GM18508 (cell line): ENCODE results near the gene SLC1A7.

ENCODE experiments used
- ATAC-seq: cut with Tn5 transposase; IDR thresholded peaks from one replicate; pipeline ENCODE4 v1.9.1; 2021; ENCODE audit warnings: moderate number of reproducible peaks; ENCODE audit not compliant: insufficient read depth, unreplicated experiment

Gene SLC1A7

DNA sequence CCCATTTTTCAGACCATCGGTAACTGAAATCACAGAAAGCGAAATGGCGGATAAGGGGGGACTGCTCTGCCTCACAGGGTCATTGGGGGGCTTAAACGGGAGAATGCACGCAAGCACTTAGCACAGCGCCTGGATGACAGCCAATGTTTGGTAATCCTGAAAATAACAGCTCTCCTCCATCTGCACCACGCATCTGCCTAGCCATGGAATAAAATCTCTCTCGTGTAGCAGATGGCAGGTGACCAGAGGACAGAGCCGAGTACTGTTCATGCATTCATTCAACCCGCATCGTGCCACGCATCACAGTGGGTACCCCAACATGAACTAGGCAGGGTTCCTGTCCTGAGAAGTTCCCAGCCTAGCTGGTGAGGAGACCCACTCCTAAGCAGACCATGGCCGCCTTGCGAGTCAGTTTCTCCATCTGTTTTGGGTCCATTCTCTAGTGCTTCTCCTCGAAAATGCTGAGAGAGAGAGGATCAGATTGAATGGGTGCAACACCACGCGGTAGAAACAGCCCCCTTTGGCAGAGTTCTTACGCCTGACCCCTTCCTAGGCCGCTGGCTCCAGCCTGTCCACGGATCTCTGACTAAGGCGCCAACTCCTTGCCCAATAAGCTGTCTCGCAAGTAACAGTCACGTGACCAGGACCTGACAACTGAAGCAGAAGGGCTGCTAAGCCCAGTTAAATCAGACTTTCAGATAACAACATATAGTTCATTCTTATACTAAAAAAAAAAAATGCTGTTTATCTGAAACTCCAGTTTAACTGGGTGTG, 7.3 kb downstream of the SLC1A7 start:
- ATAC-seq, result no peak

DNA sequence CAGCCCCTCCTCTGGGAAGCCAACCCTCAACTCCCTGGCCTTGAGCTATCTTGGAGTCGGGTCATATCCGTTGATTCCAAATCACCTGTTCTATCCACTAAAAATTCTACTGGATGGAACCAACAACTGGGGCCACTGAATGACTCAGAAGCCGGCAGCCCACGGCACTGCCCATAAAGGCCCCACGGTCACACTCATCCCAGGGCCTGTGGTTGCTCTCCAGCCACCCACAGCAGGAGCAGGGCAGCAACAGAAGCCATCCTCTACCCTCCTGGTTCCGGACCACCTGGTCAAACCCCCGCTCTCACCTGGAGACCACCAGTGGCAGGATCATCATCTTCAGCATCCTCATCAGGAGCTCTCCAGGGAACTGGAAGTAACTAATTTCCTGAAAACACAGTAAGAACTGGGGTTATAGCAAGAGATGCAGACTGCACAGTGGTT, 8.4 kb downstream of the SLC1A7 start:
- ATAC-seq, result no peak

DNA sequence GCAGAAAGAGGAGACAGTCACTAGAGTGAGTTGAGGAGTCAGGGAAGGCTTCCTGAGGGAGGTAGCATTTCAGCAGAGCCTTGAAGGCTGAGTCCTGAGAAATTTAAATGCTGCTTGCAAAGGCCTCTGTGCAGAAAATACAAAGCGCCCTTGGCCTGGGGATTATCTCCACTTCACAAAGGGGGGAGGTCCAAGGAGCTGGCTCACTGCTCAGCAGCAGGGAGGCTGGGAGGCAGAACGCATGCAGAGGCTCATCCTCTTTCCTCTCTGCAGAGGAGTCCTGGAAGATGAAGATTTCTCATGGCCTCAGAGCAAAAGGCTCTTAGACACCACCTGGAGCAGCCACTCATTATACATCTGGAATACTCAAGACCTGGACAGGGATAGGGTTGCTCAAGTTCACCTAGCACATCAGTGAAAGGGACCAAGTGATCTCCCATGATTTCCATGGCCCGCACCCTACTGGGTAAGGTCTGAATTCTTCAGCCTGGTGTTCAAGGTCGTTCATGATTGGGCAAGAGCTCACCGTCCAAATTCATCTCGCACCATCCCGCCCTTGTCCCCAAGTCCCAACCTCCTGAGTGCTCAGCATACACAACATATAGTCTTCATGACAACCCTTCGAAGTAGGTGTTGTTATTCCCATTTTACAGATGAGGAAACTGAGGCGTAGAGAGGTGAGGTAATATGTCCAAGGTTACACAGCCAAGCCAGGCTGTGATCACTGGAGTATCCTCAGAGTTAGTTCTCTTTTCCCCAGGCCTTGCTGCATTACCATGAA, 9.0 kb downstream of the SLC1A7 start:
- ATAC-seq, result no peak

DNA sequence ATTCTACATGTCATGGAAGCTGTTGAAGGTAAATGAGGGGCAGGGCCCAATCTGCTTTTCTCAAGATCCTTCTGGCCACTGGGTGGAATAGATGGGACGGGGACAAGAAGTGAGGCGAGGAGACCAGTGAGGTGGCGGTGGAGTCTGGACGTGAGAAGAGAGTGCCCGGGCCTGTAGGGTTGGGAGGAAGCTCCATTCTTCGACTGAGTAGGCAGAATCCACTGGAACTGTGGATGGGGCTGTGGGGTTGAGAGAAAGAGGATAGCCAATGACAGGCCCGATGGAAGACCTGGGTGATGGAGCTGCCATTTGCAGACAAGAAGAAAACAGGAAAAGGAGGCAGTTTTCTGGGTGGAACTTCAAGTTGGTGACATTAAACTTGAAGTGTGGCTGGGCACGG, 10.3 kb downstream of the SLC1A7 start:
- ATAC-seq, result no peak

DNA sequence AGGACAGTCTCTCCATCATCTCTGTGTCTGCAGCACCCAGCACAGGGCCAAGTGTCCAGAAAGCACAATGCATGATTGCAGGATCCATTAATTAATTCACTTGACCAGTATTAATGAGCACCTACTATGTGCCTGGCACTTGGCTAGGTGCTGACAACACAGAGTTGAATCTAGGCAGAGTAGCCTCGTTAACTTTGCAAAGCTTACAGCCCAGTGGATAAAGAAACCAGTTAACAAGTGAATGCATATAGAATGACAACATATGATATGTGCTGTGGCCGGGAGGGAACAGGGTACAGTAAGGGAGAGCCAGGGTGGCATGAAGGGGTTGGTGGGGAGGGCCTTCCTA, 10.9 kb downstream of the SLC1A7 start:
- no peak for ATAC-seq

DNA sequence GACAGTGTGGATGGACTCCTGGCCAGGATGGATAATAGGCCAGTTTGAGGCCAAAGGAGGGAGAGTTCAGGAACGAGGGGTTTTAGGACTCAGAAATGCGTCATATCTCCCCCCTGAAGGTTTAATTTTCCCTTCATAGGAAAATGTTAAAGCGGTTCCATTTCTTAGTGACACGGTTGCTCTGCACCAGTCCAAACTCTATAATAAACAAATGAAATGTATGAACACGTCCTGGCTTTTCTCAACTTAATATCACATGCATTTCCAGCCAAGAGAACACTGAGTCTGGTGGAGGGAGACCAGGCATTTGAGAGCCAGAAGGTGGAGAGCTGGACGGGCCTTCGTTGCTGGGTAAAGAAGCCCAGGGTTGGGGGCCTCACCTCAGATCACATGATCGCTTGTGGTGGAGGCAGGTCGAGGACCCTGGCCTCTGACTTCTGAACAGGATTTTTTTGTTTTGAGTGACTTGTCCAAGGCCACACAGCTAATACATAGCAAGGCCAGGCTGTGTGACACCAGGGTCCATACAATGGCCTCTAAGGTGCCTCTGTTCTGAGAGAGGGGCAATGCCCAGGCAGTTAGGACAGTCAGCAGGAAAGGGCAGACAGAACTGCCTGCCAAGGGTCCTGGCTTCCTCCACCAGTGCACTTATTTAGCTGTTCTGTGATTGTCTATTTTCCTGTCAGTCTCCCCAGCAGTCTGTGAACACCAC, 11.4 kb downstream of the SLC1A7 start:
- no peak for ATAC-seq

DNA sequence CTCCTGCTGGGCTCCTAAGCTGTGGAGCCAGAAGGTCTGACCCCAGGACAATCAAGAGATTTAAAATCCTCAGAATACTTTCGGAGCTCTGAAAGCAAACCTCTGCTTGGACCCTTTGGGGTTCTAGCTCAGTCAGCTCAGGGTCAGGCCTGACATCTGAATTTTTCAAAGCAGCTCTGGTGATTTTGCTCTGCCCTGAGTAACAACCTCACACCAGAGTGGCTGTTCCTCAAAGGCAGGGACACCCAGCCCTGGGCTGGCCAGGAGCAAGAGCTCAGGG, 11.9 kb downstream of the SLC1A7 start:
- ATAC-seq, result no peak

DNA sequence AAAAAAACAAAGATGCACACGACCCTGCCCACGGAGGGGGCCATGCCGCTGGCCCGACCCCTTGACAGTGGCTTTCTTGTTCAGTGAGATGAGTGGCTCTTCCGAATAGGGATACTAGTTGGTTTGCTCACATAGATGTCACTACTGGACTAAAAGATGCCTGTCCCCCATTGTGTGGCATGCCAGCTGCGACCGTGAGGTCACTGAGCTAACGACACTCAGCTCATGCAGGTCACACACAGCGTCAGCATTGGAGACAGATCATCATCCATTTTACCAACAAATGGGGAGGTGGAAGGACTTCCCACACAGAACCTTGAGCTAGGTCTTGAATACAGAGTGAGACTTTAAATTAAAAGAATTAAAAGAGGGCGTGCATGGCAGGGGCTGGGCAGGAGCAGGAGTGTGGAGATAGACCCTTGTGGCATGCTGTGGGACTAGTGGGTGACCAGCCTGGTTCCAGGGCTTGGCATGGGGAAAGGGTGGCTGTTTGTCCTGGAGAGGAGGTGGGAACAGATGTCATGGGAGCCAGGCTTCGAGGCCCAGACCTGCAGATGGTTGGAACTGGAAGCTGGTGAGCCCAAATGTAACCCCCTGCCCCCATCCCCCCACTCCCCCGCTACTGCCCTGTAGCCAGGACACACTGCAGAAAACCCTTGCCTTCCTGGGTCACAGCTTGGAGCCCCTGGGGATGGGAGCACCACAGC, 12.4 kb downstream of the SLC1A7 start:
- no peak for ATAC-seq

DNA sequence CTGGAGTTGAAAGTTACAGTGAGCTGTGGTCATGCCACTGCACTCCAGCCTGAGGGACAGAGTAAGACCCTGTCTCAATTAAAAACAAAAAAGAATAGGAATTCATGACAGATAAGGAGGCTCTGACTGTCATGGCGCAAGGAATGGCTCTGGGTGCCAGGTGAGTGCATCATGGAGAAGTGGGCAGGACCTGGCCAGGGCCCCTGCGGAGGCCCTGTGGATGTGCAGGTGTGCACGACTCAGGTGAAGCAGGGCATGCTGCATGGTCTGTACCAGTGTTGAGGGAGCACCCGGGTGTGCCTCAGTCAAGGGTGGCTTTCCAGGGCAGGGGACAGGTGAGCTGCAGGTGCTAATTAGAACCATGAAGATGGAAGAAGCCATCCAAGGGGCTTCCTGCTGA, 14.0 kb downstream of the SLC1A7 start:
- no peak for ATAC-seq

DNA sequence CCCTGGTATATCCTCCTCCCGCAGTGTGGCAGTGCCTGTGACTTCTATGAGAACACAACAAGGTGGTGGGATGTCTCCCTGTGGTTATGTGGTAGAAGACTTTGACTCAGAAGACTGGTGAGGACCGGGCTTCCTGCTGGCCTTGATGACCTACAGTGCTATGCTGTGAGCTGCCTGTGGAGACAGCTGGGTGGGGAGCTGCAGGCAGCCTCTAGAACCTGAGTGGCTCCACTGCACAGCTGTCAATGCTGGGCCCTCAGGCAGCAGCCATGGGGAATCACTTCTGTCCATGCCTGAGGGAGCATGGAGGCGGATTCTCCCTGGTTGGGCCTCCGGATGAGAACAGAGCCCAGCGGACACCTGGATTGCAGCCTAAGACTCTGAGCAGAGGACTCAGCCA, 14.9 kb downstream of the SLC1A7 start:
- ATAC-seq, result no peak

DNA sequence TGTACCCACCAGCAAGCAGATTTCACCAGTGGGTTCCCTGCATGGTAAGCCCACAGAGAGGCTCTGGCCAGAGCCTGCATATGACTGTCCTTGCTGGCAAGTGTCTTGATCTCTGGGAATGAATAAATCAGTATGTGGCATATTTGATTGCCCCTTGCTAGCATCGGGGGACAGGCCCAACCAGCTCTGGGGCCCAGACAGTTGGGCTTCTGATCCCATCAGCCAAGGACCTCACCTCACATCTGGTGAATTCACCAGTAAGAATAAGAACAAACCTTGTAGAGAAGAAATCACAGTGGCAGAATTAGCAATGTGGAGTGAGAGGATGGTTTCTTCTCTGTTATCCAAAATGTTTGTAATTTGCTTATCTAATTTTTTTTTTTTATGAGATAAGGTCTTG, 15.9 kb downstream of the SLC1A7 start:
- ATAC-seq, result no peak

DNA sequence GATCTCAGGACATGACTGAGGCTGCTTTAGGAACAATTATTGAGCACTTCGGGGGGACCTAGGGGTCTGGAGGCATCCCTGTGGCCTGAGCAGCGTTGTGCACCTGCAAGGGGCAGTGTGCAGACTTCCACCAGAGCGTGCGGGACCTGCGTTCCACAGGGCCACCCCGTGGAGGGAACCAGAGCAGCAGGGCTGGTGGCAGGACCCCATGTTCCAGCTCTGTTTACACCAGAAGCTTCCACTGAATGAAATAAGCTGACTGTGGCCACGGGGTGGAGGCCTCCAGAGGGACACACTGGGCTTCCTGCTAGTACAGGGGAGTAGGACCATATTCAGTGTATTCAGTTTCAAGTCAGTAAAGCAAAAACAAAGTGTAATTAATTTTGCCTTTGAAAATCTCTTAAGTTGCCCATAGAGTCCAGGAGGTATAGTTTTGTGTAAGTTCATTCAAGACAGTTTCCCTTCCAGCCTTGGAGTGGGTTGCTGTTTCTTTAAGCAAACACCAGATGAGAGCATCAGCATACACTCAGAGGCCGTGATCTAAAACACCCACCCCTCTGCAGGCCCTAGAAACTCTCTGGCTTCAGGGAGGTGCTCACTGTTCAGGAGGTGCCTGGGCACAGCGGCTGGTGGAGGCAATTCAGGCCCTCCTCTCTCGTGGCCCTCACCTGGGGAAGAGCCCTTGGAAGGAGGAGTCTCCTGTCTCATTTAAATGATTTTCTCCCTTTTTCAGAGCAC, 16.6 kb downstream of the SLC1A7 start:
- no peak for ATAC-seq

DNA sequence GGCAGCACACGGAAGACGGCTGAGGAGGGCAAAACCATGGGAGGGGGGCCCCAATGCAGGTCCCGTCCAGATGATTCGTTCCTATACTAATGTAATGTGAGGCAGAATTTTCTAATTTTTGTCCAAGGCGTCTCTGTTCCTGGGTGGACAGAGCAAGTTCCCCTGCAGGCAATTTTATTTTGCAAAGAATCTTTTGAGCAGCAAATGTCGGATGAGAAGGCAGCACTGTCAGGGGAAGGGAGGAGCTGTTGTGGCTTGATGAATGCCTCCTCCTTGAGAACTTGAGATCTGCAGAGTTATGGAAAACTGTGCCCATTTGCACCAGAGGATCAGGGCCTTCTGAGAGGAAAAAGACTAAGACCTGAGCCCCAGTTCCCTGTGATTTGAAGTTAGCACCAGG, 17.3 kb downstream of the SLC1A7 start:
- no peak for ATAC-seq

DNA sequence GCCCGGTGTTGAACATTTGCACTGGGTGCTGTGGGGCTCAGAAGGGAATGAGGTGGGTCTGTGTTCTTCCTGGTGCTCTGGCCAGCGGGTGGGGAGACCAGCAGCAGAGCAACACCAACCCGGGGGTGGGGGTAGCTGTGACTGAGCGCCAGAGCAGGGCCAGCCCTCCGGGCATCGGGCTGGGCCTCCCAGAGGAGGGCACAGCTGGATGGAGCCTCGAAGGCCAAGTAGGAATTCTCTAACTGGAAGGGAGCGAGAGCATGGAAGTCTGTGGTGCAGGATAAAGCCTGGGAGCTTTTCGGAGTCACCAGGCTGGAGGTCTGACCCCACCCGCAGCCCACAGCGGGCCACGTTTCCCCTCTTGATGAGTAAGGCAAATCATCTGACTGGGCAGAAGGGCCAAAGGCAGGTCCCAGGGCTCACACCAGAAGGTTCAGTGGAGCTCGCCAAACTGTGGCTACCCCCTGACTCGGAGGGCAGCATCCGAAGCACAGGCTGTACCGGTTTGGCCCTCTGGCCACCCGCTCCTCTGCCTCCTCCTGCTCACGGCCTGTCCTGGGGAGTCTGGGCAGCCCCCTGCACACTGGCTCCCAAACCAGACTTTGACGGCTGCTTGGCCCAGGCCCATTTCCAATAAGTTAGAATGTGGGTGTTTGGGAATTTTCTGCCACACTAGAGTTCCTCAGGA, 18.8 kb downstream of the SLC1A7 start:
- ATAC-seq, result no peak

DNA sequence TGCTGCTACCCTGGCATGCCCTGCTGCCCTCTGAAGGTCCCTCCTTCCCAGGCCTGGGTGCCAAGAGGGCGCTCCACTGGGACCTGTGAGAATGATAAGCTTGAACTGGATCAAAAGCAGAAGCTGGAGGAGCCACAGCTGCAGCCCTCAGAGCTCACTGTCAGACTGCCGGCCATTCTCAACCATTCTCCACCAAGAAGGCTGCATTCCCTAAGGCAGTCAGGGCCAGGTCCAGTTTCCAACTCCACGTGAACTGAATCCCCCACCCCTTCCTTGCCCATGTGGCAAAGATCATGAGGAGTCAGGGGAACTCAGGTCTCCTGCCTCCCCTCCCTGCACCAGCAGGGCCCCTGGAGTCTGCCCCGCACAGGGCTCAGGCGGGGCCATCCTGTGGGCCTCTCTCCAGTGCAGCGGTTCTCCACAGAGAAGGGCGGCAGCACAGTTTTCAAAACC, 19.5 kb downstream of the SLC1A7 start:
- no peak for ATAC-seq

DNA sequence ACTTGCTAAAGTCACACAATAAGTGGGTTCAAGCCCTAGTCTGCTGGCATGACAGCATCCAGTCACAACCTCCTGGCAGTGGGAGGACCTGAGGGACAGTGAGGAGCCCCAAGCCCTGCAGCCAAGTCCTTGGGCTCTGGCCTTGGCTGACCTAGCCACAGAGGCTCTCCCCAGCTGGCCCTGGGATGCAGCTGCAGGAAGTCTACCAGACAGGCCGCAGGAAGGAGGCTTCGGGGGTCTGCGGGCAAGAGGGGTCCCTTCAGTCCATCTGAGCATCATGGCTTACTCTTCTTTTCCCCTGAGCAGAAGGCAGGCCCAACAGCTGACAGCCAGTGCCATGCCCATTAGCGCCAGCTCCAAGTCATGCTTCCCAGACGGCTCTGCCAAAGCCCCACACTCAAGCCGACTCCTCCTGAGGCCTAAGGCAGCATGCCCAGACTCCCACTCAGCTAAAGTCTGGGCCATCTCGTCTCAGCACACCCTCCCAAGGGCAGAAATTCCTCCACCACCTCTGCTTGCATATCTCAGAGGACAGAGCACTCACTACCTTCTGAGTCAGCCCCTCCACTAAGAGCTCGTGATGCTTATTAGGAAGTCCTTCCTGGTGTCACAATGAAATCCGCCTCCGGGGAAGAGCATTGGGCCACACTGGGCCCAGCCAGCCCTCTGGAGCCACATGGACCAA, 20.1 kb downstream of the SLC1A7 start:
- ATAC-seq, result no peak

DNA sequence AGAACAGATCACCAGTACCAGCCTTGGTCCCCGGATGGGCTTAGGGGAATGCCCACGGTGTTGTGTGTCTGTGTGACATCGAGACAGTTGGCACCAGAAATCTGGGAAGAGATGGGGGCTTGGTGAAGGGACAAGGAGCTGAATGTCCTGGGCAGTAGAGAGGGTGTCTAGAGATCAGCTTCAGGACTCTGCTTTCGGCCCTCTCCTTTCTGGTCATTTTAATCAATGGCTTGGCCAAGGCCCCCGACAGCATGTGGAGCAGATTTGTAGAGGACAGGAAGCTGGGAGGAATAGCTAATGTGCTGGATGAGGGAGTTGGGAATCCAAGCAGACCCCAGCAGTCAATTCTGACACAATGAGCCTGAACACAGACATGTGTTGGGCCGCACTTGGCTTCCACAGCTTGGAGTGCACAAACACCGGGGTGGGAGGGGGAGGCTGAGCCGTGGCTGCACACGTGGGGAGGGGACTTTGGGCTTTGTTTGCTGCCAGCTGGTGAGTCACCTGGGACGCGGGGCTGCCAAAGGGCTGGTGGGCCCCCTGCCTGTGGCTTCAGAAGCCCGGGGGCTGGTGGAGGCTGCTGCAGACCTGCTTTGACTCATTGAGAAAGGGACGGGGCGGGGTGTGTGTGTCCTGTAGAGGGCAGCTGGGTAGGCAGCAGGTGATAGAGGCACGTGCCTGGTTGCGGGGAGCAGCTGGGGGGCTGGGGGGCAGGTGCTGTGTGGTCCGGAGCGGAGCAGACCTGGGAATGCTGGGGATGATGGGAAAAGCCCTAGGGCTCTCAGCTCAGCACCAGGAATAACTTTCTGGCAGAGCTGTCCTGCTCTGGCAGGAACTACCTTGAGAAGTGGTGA, 20.9 kb downstream of the SLC1A7 start:
- no peak for ATAC-seq

DNA sequence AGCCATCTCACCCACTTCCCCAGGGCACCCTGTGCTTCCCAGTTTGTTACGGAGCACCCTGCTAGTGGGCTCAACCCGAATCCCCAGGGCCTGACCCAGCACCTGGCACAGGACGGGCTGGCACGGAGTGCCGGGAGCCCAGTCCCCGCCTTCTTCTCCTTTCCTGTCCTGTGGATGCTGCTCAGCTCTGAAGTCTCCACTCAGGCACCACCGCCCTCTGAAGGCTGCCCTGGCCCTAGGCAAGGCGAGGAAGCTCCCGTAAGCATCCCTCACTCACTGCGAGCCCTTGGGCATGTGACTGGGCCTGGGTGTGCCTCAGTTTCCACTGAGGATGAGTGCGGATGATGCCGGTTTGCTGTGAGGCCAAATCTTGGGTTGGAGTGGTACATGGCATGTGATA, 21.8 kb downstream of the SLC1A7 start:
- ATAC-seq, result no peak
